SK-N-SH treated with all-trans-retinoic acid at 6 μM for 48 hours (cell line): Measurements from ENCODE around the gene PARD3B.
A peak's percentile ranks its signal among the peaks of the same experiment; 100 is the strongest.

Experiments
- ATAC-seq: fragments of 200-7000 bp; cut with Tn5 transposase; 3 replicates; pipeline ENCODE4 v1.9.1; 2020; ENCODE audit warnings: mild to moderate bottlenecking, moderate library complexity
- ARNTL ChIP-seq: fragments of 450-650 bp; formaldehyde crosslinking; IDR thresholded peaks from 2 replicates; pipeline ENCODE4 v1.5.0; 2020; ENCODE audit warnings: low read depth, mild to moderate bottlenecking, moderate library complexity, borderline replicate concordance
- CSDC2 ChIP-seq: fragments of 250-450 bp; sonication (Bioruptor Pico); IDR thresholded peaks from 2 replicates; pipeline ENCODE4 v1.5.0; 2020; ENCODE audit warnings: mild to moderate bottlenecking, moderate library complexity
- ESRRG ChIP-seq: fragments of 250-450 bp; sonication (Bioruptor Pico); IDR thresholded peaks from 2 replicates; pipeline ENCODE4 v1.6.1; 2021; ENCODE audit warnings: mild to moderate bottlenecking
- GLIS3 ChIP-seq: fragments of 250-450 bp; sonication (Bioruptor Pico); IDR thresholded peaks from 2 replicates; pipeline ENCODE4 v1.5.0; 2020; ENCODE audit warnings: mild to moderate bottlenecking, moderate library complexity
- ISL1 ChIP-seq: fragments of 250-450 bp; sonication (Bioruptor Pico); IDR thresholded peaks from 2 replicates; pipeline ENCODE4 v2.1.2; 2022; ENCODE audit warnings: mild to moderate bottlenecking, moderate library complexity
- OSR1 ChIP-seq: fragments of 250-450 bp; sonication (Bioruptor Pico); IDR thresholded peaks from 2 replicates; pipeline ENCODE4 v1.8.0; 2022; ENCODE audit warnings: moderate library complexity, mild to moderate bottlenecking, inconsistent platforms
- RARB ChIP-seq: fragments of 250-450 bp; sonication (Bioruptor Pico); IDR thresholded peaks from 2 replicates; pipeline ENCODE4 v1.8.0; 2021; ENCODE audit warnings: mild to moderate bottlenecking, moderate library complexity
- SNAI2 ChIP-seq: fragments of 250-450 bp; sonication (Bioruptor Pico); IDR thresholded peaks from 2 replicates; pipeline ENCODE4 v1.5.0; 2020; ENCODE audit warnings: mild to moderate bottlenecking, moderate library complexity
- TOX ChIP-seq: fragments of 250-450 bp; sonication (Bioruptor Pico); IDR thresholded peaks from 2 replicates; pipeline ENCODE4 v1.8.0; 2021; ENCODE audit warnings: mild to moderate bottlenecking, moderate library complexity, borderline replicate concordance
- ZC3H10 ChIP-seq: fragments of 250-450 bp; sonication (Bioruptor Pico); IDR thresholded peaks from 2 replicates; pipeline ENCODE4 v1.5.1; 2021; ENCODE audit warnings: mild to moderate bottlenecking, moderate library complexity
- ZFP3 ChIP-seq: fragments of 250-450 bp; sonication (Bioruptor Pico); IDR thresholded peaks from 2 replicates; pipeline ENCODE4 v1.5.0; 2020; ENCODE audit warnings: mild to moderate bottlenecking, moderate library complexity
- ZFP30 ChIP-seq: fragments of 450-650 bp; formaldehyde crosslinking; IDR thresholded peaks from 2 replicates; pipeline ENCODE4 v1.5.0; 2022; ENCODE audit warnings: mild to moderate bottlenecking, moderate library complexity
- ZNF565 ChIP-seq: fragments of 450-650 bp; formaldehyde crosslinking; conservative IDR thresholded peaks from 2 replicates; pipeline ENCODE4 v1.5.0; 2020; ENCODE audit warnings: low read depth, mild to moderate bottlenecking, moderate library complexity
- ZNF8 ChIP-seq: fragments of 450-650 bp; formaldehyde crosslinking; IDR thresholded peaks from 2 replicates; pipeline ENCODE4 v1.5.0; 2020; ENCODE audit warnings: mild to moderate bottlenecking, moderate library complexity
- TF ChIP-seq, protein P1 (sequence below): fragments of 250-450 bp; sonication (Bioruptor Pico); IDR thresholded peaks from 2 replicates; pipeline ENCODE4 v1.5.1; 2020; ENCODE audit warnings: low read depth, mild to moderate bottlenecking, moderate library complexity
- TF ChIP-seq, protein P2 (sequence below): fragments of 250-450 bp; sonication (Bioruptor Pico); IDR thresholded peaks from 2 replicates; pipeline ENCODE4 v1.8.0; 2020; ENCODE audit warnings: mild to moderate bottlenecking, moderate library complexity, borderline replicate concordance
- TF ChIP-seq, protein P3 (sequence below): fragments of 250-450 bp; sonication (Bioruptor Pico); IDR thresholded peaks from 2 replicates; pipeline ENCODE4 v1.5.0; 2020; ENCODE audit warnings: mild to moderate bottlenecking, moderate library complexity
- TF ChIP-seq, protein P4 (sequence below): fragments of 250-450 bp; sonication (Bioruptor Pico); IDR thresholded peaks from 2 replicates; pipeline ENCODE4 v1.5.1; 2021; ENCODE audit warnings: mild to moderate bottlenecking, moderate library complexity

The PARD3B gene

DNA sequence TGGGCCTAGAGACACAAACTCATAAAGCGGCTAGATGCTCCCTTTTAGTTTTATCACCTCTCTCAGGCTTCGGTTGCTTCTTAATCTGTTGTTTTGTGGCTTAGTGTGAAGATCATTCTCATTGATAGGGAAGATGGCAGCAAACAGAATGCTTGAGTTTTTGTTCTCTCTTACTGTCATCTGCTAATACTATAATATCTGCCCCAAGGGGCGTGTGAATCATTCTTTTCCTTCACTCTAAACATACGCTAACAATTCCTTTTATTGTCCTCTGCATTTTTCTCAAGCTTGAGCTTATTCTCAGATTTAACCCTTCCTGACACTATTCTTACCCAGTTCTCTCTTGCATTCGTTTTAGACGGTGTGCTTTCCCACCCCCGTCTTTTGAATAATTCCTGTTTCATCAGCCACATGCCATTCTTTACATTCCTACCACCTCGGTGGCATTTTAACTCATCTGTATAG is 813.1 kb downstream of the PARD3B start (continued):
- TF ChIP-seq CSDC2 = no peak
- TF ChIP-seq, protein P1, sequence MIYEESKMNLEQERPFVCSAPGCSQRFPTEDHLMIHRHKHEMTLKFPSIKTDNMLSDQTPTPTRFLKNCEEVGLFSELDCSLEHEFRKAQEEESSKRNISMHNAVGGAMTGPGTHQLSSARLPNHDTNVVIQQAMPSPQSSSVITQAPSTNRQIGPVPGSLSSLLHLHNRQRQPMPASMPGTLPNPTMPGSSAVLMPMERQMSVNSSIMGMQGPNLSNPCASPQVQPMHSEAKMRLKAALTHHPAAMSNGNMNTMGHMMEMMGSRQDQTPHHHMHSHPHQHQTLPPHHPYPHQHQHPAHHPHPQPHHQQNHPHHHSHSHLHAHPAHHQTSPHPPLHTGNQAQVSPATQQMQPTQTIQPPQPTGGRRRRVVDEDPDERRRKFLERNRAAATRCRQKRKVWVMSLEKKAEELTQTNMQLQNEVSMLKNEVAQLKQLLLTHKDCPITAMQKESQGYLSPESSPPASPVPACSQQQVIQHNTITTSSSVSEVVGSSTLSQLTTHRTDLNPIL (CRISPR knock-in tag) = no peak

DNA sequence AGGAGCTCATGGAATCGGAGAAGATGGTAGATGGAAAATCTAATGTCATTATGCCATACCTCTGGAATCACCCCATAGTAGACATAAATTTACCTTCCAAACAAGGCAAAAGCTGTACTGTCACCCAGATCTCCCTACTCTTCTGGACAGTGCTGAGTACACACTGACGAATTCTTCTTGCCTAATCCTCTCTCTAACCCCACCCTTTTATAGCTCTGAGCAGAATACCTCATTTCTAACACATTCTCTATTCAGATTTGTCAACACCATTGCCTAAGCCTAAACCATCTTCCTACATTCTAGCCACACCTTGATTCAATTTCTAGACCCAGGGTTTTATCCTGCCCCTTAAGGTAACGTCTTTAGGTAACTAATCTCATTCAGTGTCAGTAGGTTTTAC is 816.0 kb downstream of the PARD3B start:
- TF ChIP-seq ISL1 (CRISPR knock-in tag) = no peak
- no peak for TF ChIP-seq ZC3H10 (CRISPR knock-in tag)
- TF ChIP-seq SNAI2 (CRISPR knock-in tag) = no peak
- TF ChIP-seq ZFP30 = no peak
- TF ChIP-seq, protein P1 (CRISPR knock-in tag) = no peak
- no peak for TF ChIP-seq ARNTL (CRISPR knock-in tag)
- no peak for TF ChIP-seq TOX (CRISPR knock-in tag)
- TF ChIP-seq ESRRG = no peak
- TF ChIP-seq ZFP3 (CRISPR knock-in tag) = no peak
- TF ChIP-seq, protein P2, sequence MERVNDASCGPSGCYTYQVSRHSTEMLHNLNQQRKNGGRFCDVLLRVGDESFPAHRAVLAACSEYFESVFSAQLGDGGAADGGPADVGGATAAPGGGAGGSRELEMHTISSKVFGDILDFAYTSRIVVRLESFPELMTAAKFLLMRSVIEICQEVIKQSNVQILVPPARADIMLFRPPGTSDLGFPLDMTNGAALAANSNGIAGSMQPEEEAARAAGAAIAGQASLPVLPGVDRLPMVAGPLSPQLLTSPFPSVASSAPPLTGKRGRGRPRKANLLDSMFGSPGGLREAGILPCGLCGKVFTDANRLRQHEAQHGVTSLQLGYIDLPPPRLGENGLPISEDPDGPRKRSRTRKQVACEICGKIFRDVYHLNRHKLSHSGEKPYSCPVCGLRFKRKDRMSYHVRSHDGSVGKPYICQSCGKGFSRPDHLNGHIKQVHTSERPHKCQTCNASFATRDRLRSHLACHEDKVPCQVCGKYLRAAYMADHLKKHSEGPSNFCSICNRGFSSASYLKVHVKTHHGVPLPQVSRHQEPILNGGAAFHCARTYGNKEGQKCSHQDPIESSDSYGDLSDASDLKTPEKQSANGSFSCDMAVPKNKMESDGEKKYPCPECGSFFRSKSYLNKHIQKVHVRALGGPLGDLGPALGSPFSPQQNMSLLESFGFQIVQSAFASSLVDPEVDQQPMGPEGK (CRISPR knock-in tag) = no peak
- no peak for TF ChIP-seq ZNF8 (CRISPR knock-in tag)
- no peak for TF ChIP-seq ZNF565 (CRISPR knock-in tag)
- TF ChIP-seq OSR1 (CRISPR knock-in tag) = no peak
- TF ChIP-seq RARB (CRISPR knock-in tag) = no peak
- TF ChIP-seq, protein P3, sequence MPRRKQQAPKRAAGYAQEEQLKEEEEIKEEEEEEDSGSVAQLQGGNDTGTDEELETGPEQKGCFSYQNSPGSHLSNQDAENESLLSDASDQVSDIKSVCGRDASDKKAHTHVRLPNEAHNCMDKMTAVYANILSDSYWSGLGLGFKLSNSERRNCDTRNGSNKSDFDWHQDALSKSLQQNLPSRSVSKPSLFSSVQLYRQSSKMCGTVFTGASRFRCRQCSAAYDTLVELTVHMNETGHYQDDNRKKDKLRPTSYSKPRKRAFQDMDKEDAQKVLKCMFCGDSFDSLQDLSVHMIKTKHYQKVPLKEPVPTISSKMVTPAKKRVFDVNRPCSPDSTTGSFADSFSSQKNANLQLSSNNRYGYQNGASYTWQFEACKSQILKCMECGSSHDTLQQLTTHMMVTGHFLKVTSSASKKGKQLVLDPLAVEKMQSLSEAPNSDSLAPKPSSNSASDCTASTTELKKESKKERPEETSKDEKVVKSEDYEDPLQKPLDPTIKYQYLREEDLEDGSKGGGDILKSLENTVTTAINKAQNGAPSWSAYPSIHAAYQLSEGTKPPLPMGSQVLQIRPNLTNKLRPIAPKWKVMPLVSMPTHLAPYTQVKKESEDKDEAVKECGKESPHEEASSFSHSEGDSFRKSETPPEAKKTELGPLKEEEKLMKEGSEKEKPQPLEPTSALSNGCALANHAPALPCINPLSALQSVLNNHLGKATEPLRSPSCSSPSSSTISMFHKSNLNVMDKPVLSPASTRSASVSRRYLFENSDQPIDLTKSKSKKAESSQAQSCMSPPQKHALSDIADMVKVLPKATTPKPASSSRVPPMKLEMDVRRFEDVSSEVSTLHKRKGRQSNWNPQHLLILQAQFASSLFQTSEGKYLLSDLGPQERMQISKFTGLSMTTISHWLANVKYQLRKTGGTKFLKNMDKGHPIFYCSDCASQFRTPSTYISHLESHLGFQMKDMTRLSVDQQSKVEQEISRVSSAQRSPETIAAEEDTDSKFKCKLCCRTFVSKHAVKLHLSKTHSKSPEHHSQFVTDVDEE = no peak
- TF ChIP-seq, protein P4, sequence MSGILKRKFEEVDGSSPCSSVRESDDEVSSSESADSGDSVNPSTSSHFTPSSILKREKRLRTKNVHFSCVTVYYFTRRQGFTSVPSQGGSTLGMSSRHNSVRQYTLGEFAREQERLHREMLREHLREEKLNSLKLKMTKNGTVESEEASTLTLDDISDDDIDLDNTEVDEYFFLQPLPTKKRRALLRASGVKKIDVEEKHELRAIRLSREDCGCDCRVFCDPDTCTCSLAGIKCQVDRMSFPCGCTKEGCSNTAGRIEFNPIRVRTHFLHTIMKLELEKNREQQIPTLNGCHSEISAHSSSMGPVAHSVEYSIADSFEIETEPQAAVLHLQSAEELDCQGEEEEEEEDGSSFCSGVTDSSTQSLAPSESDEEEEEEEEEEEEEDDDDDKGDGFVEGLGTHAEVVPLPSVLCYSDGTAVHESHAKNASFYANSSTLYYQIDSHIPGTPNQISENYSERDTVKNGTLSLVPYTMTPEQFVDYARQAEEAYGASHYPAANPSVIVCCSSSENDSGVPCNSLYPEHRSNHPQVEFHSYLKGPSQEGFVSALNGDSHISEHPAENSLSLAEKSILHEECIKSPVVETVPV = no peak
- no peak for TF ChIP-seq GLIS3 (CRISPR knock-in tag)
- no peak for TF ChIP-seq CSDC2
- ATAC-seq = no peak

DNA sequence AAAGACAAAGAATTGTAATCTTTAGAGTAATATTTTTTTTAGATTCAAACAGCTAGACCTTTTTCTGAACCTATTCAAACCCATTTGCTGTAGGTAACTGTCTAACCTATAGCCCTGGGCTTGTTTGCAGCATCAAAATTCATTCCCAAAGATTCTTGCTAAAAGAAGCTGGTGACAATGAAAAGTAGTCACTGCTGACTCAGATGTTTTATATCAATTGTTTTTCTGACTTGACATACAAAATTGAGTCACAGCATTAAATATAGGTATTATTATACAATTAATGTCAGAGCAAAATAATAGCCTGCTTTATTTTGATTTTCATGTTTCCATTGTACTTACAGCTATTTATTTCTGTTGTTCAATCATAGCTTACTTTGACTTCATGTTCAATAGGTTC is 816.7 kb downstream of the PARD3B start:
- TF ChIP-seq ZC3H10 (CRISPR knock-in tag) (peak; percentile 46; the same call in 1 of the 2 replicates), SNAI2 (CRISPR knock-in tag) (no peak)
- ATAC-seq = no peak

DNA sequence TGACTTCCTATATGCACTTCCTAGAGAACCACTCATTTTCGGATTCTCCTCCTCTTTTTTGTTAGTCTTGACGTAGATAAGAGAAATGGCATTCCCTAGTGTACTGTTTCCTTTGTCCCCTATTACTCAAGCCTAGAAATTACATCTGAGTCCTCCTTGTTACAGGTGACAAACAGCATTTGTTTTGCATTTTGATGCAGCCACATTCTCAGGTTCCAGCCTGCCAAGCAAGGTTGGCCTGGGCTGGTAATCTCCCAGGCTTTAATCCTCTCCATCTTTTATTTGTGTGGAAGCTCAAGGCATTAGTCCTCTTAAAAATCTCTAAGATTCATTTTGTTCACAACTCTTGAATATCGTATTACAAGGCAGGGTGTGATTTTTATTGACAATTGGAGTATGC is 819.0 kb downstream of the PARD3B start:
- no peak for TF ChIP-seq GLIS3 (CRISPR knock-in tag)
- TF ChIP-seq ZNF8 (CRISPR knock-in tag) = no peak
- TF ChIP-seq ZC3H10 (CRISPR knock-in tag) = no peak
- TF ChIP-seq, protein P4 = no peak
- TF ChIP-seq ZFP3 (CRISPR knock-in tag) = no peak
- TF ChIP-seq, protein P2 (CRISPR knock-in tag) = no peak
- no peak for TF ChIP-seq RARB (CRISPR knock-in tag)
- TF ChIP-seq CSDC2 = no peak
- TF ChIP-seq, protein P3 = no peak
- no peak for TF ChIP-seq OSR1 (CRISPR knock-in tag)
- no peak for ATAC-seq
